ENCODE measurements around the gene PLCB1. TPM values are rescaled to one million over a fixed set of nuclear protein-coding genes. Genes with fewer than 3 reads are reported as not detected.
A peak's percentile ranks its signal among the peaks of the same experiment; 100 is the strongest.
"Not testable (repeated sequence)": the region's sequence is repeated elsewhere in the genome, so short reads cannot be mapped to it uniquely, and the experiment has no call there.

PLCB1 gene
- total RNA-seq, 1 experiment from 2014 or later = 3.5 TPM

DNA sequence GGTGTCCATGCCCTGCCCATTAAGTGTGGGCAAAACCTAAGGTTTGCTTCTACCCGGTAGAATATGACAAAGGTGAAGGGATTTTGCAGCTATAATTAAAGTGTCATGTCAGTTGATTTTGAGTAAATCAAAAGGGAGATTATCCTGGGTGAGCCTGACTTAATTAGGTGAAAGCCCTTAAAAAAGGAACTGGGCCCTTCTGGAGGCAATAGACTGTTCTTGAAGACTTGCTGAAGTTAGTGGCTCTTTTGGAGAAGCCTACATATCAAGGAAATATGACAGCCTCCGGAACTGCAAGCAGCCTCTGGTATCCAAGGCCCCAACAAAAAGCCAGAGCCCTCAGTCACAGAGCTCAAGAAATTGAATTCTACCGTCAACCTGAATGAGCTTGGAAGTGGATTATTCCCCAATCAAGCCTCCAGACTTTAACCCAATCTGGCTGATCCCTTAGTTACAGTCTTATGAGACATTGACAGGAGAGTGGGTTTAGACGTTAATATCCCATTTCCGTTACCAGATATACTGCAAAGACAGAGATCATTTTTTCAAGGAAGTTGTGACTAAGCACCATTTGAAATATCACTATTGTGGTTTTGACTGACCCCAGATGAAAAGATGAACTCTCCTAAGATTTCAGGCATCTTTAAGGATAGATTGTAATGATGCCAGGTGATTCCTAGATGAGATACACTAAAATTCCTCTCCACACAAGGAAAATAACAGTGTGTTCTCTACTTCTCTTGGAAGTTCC, 303.4 kb downstream of the PLCB1 start:
- DNase-seq (ENCODE audit: low spot score) = no peak

DNA sequence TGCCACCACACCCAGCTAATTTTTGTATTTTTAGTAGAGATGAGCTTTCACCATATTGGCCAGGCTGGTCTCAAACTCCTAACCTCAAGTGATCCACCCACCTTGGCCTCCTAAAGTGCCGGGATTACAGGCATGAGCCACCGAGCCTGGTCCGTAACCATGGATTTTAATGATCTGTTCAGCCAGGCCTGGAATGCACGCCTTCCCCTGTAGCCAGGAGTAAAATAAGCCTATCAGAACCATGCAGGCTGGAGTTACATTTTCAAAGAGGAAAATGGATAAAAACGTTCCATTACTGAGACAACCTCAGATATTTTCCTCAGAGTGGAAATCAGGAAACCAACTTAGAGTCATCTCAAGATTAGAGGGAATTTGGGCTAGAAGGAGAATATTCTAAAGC, 304.9 kb downstream of the PLCB1 start:
- DNase-seq (ENCODE audit: low spot score) = not testable (repeated sequence)

DNA sequence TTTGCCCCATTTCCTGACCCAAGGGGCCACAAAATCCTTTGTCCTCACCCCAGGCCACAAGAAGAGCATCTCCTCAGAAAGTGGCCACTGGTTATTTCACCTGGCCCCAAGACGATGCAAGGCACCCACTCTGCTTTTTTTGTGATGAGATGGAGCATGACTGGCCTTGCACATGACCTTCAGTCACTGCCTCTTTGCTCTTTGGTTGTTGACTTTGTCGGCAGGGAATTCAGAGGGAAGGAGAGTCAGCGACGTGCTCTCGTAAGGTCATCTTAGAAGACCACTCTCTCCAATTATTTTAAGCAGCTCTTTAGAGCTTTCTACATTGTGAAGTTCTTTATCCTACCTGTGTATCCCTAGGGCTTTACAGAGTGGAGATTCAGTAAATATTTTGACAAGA, 306.7 kb downstream of the PLCB1 start:
- no peak for DNase-seq (ENCODE audit: low spot score)

DNA sequence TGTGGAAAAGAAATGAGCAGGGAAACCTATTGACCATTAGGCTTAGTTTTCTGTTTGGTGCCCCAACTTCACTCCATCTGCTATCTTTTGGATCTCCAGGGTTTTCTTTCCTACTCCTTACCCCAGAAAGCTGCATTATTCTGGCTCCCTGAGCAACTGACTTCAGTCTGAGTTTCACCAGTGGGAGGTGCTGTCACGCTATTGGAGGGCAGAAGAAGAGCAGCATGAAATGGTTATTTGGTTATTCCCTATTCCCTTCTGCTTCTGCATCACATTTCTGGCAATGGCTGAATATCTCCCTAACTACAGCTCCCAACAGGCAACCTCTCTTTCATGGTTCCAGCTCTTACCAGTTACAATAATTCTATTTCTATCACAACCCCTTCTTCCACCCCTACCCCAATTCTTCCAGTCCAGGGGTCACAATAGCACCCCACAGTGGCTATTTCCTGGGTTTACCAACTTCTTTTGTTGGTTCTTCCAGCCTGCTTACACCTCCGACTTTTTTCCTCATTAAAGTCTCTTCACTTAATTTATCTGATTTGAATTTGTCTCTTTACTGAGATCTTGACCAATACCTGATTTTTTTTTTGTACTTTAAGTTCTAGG, 311.5 kb downstream of the PLCB1 start:
- DNase-seq (ENCODE audit: low spot score) = peak; percentile 3

DNA sequence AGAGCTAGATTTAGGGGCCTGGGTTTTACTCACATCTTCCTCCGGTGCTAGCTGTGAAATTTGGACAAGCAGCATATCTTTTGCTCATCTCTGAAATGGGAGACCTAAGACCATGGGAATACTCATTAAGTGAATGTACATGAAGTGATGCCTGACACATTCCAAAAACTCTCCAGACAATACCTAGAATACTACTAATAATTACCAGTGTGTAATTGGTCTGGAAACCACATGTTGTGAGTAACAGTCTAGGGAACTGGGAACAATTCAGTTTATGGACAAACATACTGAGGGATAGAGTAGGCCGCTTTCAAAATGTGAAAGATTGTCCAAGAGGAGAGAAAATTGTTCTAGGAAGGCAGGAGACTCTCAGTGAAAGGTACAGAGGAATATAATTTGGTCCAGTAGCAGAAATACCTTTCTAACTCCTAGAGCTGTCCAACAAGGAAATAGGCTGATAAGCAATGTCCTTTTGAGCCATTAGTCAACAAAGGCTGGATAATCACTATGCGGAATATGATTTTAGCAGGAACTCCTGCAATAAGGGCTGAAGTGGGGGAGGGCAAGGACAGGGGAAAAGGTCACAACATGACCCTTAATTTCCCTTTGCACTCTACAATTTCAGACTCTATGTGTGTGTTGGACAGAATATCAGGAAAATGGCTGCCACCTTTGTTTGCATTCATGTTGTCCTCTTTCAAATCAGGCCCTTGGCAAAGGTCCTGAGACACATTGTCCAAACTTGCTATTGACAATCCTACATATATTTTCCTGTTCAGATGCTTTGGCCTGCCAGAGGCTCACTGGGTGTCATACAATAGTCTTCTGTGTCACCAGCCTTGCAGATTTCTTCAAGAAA, 315.4 kb downstream of the PLCB1 start:
- no peak for DNase-seq (ENCODE audit: low spot score)

DNA sequence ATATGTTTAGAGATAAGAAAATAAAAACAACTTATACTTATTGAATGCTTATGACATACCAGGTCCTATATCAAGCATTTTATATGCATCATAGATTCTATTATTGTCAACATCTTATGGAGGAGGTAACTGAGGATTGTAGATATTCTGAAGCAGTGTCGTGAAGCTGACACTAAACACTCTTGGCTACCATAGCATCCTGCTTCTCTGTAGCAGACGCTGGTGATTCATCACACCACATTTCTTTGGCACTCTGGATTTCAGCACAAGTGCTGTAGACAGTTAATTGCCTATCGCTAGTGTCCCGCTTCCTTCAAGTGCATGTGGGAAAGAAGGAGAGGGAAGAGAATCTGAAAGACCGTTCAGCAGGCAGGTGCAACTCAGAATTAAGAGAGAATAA, 317.1 kb downstream of the PLCB1 start:
- DNase-seq (ENCODE audit: low spot score) = no peak

DNA sequence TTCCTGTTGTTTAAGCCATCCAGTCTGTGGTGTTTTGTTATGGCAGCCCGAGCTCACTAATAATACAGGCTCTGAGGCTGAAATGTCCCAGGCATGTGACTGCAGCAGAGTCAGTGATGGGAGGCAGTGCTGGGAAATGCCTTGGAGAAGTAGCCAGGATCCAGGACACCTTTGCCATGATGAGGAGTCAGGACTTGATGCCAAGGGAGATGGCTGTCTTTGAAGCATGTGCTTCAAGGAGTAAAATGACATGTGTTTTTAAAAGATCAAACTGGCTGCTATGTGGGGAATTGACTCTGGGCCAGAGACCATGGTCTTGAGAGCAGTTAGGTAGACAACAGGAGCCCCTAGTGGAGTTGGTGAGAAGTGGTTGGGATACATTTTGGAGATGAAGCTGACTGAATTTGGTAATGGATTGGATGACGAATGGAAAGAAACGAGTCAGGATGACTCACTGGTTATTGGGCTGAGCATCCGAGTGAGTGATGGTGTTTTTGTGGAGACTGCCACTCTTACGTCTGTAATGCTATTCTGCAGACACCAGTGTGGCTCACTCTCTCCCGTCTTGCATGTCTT, 322.2 kb downstream of the PLCB1 start:
- DNase-seq (ENCODE audit: low spot score) = peak; percentile 45

DNA sequence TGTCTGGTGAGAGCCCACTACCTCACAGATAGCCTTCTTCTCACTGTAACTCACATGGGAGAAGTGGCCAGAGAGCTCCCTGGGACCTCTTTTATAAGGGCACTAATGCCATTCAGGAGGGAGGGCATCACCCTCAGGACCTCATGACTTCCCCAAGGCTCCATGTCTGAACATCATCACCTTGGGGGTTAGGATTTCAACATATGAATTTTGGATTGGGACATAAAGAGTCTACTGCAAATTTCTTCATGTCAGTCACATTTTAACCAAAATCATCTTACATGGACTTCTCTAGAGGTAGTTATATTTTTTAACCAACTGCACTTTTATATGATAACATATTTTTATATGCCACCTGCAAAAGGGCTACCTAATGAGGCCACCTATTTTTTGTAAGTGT, 324.7 kb downstream of the PLCB1 start:
- no peak for DNase-seq (ENCODE audit: low spot score)

DNA sequence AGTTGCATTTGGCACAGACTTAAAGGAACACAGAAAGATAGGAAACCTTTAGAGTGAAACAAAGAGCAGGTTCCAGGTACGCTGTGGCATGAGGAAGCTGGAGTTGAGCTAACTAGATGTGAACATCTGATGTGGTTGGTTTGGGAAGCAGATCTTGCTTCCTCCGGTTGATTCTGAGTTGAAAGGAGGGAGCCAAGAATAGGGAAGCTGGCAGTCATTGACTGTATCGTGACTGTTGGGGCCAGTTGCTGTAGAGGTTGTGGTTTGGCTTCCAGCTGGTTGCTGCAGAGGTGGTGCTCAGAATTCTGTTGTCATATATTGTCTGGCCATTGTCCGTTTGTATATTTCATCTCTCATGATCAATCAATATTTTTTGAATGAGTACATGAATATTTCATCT, 325.9 kb downstream of the PLCB1 start:
- no peak for DNase-seq (ENCODE audit: low spot score)

DNA sequence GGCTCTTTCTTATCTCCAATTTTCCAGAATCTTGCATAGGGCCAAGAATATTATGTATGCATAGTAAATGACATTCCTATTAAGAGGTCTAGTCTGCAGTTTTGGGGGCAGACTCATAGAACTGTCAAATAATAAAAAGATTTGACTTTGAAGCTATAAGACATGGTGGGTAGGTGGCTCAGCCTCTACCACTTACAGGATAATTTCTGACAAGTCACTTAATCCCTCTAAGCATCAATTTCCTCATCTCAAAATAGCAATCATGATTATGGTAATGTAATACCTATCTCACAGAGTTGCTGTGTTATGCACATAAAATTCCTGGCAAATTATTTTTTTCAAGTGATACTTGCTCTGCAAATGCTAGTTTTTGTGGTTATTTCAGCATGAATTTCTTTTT, 329.1 kb downstream of the PLCB1 start:
- DNase-seq (ENCODE audit: low spot score) = no peak

DNA sequence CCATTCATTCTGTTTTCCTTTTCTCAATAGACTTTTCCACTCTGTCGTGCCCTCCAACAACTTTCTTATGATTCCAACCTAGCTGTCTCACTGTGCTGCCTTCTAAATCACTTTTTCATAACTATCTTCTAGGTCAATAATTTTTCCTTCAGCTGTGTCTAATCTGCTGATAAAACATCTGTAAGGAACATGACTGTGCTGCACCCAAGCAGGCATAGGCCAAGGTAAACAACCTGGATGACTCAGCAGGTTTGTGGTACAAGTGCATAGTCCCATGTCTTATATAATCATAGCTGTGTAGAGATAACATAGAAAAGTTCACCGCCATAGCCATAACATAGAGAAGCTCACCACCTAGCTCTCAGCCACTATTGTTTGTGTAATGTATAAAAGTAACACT, 332.3 kb downstream of the PLCB1 start:
- DNase-seq (ENCODE audit: low spot score) = peak; percentile 38

DNA sequence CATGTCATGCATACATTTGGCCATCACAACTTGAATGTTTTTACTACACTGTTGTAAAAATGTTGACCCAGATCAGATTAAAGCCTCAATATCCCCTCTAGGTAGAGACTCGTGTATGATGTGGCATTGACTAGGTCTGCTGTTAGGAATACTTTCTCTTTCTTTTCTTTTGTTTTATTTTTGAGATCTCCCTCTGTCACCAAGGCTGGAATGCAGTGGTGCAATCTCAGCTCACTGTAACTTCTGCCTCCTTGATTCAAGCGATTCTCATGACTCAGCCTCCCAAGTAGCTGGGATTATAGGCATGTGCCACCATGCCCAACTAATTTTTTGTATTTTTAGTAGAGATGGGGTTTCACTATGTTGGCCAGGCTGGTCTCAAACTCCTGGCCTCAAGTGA, 334.7 kb downstream of the PLCB1 start:
- DNase-seq (ENCODE audit: low spot score) = not testable (repeated sequence)

DNA sequence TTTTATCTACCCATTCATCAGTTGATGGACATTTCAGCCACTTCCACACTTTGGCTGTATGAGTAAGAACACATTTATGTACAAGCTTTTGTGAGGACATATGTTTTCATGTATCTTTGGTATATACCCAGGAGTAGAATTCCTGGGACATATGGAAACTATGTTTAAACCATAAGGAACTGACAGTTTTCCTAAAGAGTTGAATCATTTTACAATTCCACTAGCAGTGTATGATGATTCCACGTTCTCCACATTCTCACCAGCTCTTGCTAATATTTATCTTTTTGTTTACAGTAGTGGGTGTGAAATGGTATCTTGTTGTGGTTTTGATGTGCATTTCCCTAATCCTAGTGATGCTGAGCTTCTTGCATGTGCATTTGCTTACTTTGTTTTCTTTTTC, 338.1 kb downstream of the PLCB1 start:
- DNase-seq (ENCODE audit: low spot score) = no peak

DNA sequence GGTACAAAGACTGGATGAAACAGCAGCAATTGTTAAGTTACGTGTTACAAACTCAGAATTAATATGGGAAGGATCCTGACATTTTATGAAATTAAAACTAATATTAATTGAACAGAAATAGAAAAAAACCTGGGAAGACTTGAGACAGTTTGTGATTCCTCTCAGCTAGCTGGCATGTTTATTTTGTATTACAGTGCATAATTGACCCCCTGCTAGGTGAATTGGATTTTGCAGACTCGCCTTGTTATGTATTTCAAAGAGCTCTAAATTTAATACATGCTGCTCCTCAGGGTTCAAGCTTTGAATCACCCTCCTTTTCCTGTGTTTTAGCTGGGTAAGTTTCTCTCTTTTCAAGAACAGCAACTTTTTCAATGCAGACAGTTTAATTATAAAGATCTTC, 339.4 kb downstream of the PLCB1 start:
- no peak for DNase-seq (ENCODE audit: low spot score)

DNA sequence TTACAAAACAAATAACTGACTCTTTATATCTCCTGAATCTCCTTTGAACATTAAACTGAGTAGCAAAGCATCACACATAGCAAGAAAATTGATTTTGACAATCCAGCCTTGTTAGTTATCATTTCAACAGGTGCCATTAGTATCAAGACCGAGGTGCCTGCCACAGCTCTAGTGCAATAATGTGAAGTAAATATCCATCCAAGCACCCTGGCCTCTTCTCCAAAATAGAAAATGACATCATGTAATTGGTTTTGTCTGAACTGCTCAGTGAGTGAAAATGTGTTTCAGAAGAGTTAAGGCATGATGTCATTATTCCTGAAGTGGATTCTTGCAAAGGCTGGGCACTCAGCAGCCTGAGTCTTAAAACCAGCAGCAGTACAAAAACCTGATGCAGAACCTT, 341.4 kb downstream of the PLCB1 start:
- no peak for DNase-seq (ENCODE audit: low spot score)

DNA sequence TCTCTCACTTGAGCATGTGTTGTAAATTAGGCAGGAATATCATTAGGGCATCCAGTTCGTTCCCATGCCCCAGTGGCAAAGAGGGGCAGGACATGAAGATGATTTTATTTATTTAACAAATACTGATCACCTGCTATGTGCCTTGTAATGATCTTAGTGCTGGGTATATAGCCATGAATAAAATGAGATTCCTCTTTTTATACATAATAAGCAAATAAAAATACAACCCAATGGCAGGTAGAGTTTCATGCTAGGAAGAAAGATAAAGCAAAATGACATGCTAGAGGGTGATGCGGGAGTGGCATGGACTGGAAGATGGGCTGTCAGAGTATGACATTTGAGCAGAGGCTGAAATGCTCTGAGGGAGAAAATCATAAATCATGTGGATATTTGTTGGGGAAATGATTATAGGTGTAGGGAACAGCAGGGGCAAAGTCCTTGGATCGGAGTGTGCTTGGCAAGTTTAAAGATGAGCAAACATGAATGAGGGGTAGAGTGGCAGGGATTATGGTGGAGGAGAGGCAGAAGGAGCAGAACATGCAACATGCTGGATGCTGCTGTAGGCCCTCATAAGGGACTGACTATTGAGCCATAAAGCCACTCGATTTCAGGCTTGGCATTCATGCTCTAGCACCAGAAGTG, 342.1 kb downstream of the PLCB1 start:
- no peak for DNase-seq (ENCODE audit: low spot score)

DNA sequence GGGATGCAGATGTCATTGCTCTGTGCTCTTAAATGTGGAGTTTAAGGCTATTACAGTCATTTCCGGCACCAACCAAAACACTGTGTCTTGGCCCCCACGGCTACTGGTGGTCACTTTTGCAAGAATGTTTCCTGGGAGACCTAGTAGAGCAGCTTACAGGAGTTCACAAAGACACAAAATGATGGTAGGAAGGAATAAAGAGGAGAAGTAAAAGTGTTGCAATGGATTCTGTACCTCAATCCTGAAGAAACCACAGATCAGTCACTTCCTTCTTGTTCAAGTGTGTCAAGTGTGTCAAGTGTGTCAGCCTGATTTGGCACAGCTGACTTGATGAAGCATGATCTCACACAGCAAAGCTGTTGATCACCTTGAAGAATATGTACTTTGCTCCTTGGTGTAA, 344.0 kb downstream of the PLCB1 start:
- DNase-seq (ENCODE audit: low spot score) = no peak

DNA sequence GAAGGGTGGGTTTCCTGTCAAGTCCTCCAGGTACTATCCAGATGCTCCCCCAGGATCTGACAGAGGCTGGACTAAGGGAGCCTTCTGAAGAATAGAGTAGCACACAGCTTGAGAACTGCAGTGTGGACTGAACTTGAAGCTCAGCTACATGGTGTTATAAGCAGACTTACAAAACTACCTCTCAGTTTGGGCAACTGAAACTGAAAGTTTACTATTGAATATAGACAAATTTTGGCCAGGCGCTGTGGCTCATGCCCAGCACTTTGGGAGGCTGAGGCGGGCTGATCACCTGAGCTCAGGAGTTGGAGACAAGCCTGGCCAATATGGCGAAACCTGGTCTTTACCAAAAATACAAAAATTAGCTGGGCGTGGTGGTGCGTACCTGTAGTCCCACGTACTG, 348.5 kb downstream of the PLCB1 start:
- no peak for DNase-seq (ENCODE audit: low spot score)

DNA sequence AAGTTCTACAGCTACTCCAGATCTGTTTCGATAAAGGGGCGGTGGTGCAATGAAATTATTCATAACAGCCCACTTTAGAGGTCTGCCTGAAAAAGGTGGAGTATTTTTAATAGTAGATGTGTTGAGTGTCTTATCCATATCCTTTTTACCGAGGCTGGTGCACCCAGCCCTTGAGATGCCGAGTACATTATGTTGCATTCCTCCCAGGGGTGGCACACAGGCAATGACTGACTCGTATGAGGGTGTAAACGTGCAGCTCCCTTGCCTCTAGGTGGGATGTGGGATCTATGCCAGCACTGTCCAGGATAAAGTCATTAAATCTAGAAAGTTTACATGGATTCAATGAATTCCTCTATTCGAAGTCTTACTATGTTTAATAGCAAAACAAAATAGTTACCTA, 355.6 kb downstream of the PLCB1 start:
- DNase-seq (ENCODE audit: low spot score) = peak; percentile 12

DNA sequence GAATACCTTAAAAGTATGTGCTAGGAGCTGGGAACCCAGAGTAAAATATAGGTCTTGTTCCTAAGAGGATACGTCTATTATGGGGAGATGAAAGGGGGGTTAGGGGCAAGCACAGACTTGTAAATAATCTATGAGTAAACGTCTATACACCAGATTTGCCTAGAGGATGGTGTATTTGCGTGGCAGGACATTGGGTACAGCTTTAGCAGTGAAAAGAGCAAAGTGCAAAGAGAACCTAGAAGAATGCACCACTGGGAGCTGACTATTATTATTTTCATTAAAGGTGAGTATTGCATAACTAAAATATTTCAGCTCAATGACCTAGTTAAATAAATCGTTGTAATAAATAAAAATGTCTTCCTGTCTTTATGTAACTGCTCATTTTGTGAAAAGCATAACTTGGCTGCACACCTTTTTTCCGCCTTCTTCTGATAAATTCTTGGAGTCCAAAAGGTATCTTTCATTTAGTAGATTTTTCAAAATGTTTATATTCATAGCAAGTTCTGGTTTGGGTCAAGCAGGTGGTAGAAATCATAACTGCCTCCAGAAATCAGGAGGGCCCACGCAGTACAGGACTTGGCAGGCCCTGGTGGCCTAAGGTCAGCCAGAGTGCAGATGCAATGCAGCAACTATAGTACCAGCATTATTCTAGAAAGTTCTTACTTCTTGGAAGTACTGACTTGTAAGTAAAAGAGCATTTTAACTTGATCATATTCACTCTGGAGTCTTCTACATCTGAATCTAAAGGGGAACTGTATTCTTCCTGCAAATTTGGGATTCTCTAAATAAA, 357.2 kb downstream of the PLCB1 start:
- DNase-seq (ENCODE audit: low spot score) = no peak

Measured in HT-29 (cell line).